Fibroblast of the aortic adventitia (primary cell): Measurements from ENCODE around the gene SLC34A3. TPM values are rescaled to one million over a fixed set of nuclear protein-coding genes. Genes with fewer than 3 reads are reported as not detected.

Source experiments
- DNase-seq: peaks from one replicate; pipeline ENCODE4 v3.0.0-alpha.2; 2010; ENCODE audit warnings: low read depth
- H3K4me3 ChIP-seq: 2 replicates; pipeline ENCODE4 v1.5.1; 2011; ENCODE audit warnings: low read depth, mild to moderate bottlenecking, control low read depth, low read length, moderate library complexity
- total RNA-seq: library from RNA; depleted of rRNA; stranded (reverse); fragments of >200 nt; gene quantifications from 2 replicates; pipeline ENCODE4 v1.2.3, GENCODE V29; 2012; ENCODE audit warnings: low replicate concordance
- TF ChIP-seq, protein P1 (sequence below): IDR thresholded peaks from 2 replicates; pipeline ENCODE4 v1.5.1; 2011; ENCODE audit warnings: mild to moderate bottlenecking, low read length, control low read depth, inconsistent platforms; ENCODE audit not compliant: insufficient read depth

The SLC34A3 gene
- total RNA-seq, 1 donor, result not detected

- TF ChIP-seq, protein P1, sequence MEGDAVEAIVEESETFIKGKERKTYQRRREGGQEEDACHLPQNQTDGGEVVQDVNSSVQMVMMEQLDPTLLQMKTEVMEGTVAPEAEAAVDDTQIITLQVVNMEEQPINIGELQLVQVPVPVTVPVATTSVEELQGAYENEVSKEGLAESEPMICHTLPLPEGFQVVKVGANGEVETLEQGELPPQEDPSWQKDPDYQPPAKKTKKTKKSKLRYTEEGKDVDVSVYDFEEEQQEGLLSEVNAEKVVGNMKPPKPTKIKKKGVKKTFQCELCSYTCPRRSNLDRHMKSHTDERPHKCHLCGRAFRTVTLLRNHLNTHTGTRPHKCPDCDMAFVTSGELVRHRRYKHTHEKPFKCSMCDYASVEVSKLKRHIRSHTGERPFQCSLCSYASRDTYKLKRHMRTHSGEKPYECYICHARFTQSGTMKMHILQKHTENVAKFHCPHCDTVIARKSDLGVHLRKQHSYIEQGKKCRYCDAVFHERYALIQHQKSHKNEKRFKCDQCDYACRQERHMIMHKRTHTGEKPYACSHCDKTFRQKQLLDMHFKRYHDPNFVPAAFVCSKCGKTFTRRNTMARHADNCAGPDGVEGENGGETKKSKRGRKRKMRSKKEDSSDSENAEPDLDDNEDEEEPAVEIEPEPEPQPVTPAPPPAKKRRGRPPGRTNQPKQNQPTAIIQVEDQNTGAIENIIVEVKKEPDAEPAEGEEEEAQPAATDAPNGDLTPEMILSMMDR, result no peak
- no peak overlapping the region for H3K4me3 ChIP-seq
- DNase-seq, result no peak
Measured at GRCh38 chr9:137212520-137212919, 18.2 kb upstream of the SLC34A3 start.

- TF ChIP-seq, protein P1, result no peak
- no peak for DNase-seq
- no peak overlapping the region for H3K4me3 ChIP-seq
Measured at GRCh38 chr9:137213160-137214060, 17.3 kb upstream of the SLC34A3 start.

GRCh38 chr9:137214620-137215019, 16.1 kb upstream of the SLC34A3 start:
- TF ChIP-seq, protein P1, result no peak
- no peak overlapping the region for H3K4me3 ChIP-seq
- no peak for DNase-seq

DNA sequence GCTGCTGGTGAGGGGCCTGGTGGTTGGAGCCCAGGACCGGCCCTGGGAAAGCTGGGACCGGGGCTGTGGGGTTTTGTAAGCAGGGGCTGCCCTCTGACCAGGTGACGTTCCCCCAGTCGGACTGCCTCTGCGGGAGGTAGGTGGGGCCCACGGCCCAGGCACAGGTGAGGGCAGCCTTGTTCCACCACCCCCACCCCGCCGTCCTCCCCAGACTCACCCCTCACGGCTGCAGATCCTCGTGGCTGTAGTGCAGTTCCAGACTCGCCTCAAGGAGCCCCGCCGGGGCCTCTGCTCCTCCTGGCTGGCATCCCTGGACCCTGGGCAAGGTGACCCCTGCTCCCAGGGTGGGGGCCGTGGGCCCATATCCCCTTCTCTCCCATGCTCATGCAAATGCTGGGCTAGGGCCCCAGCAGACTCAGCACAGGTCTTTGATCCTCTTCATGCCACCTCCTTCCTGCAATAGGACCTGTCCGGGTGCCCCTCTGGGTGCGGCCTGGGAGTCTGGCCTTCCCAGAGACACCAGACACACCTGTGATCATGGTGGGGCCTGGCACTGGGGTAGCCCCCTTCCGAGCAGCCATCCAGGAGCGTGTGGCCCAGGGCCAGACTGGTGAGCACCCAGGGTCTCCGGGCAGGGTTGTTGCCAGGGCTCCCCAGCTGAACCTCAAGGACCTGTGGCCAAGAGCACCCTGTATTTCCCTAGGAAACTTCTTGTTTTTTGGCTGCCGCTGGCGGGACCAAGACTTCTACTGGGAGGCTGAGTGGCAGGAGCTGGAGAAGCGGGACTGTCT, 15.3 kb upstream of the SLC34A3 start:
- H3K4me3 ChIP-seq, result no peak overlapping the region
- TF ChIP-seq, protein P1, result no peak
- no peak for DNase-seq

DNA sequence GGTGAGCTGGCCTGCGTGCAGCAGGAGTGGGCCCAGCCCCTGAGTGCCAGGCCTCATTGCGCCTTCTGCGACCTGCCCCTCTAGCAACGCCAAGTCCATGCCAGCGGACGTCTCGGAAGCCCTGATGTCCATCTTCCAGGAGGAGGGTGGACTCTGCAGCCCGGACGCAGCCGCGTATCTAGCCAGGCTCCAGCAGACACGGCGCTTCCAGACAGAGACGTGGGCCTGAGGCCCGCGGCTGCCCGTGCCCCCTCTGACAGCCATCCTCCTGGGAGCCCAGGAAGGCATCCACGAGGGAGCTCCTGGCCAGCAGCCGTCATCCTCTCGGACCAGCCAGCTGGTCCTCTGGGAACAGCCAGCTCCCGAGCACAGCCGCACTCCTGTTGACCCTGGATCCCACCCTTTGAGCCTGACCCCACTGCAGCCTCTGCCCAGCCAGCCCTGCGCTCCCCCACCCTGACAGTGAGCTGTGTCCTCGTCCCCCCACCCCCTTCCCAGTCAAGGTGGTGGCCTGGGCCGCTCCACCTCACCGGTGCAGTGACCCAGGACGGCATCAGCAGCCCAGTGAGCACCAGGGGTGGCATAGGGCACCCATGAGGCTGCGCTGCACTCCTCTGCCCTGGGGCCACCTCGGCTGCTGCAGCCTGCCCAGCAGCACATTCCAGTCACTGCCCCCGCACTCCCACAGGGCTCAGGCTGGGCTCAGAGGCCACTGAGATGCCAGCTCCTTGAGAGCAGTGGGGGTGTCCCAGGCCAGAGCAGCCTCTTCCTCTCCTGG, 14.3 kb upstream of the SLC34A3 start:
- TF ChIP-seq, protein P1, result no peak
- H3K4me3 ChIP-seq, result no peak overlapping the region
- DNase-seq, result no peak

GRCh38 chr9:137217276-137218211, 13.2 kb upstream of the SLC34A3 start:
- peak overlapping the region; percentile 28 for H3K4me3 ChIP-seq
- peak; percentile 24 for DNase-seq
- TF ChIP-seq, protein P1, result no peak
